Colonic mucosa (tissue), 4 donors: Measurements from ENCODE around the gene SLC24A3. TPM values are rescaled to one million over a fixed set of nuclear protein-coding genes. Genes with fewer than 3 reads are reported as not detected.

Experiments
- DNase-seq: peaks from one replicate; pipeline ENCODE4 v3.0.0-alpha.2; 2020
- H3K27ac ChIP-seq: fragments of 200-600 bp; one replicate; pipeline ENCODE4 v1.8.0; 2021
- H3K27me3 ChIP-seq: fragments of 200-600 bp; one replicate; pipeline ENCODE4 v1.8.0; 2021
- H3K36me3 ChIP-seq: fragments of 200-600 bp; one replicate; pipeline ENCODE4 v1.8.0; 2021
- H3K4me1 ChIP-seq: fragments of 200-600 bp; one replicate; pipeline ENCODE4 v1.8.0; 2021; ENCODE audit warnings: mild to moderate bottlenecking
- H3K4me3 ChIP-seq: fragments of 200-600 bp; one replicate; pipeline ENCODE4 v1.8.0; 2021
- H3K9ac ChIP-seq, 2 donors: one replicate each; pipeline ENCODE4 v1.7.0; 2013; ENCODE audit warnings: control low read depth in 2 of 2, low read depth in 2 of 2, low read length in 2 of 2
- H3K9me3 ChIP-seq: fragments of 200-600 bp; one replicate; pipeline ENCODE4 v1.8.0; 2021
- CTCF ChIP-seq: fragments of 200-600 bp; IDR thresholded peaks from one replicate; pipeline ENCODE4 v1.8.0; 2022; ENCODE audit warnings: antibody characterized with exemption, mild to moderate bottlenecking
- intact Hi-C: fragments of 100-400 bp; cut with DNase I; formaldehyde crosslinking; loops from one replicate; pipeline ENCODE4 v1.14.1; 2022
- total RNA-seq, 2 donors: library from RNA; stranded (reverse); fragmentation: NEBNext Ultra II Directional in 1 of 2; extraction: Animal tissue kit (Norgen Biotek cat#: 25700) in 1 of 2; gene quantifications; one replicate each; pipeline ENCODE4 v1.2.1, GENCODE V29; 2021
- donor health status: healthy.
- donor health status: DM: no; HTN: no; CAD: no.
- donor health status: DM: no; HTN: no; CAD: no.

The SLC24A3 gene
- total RNA-seq, 2 donors from 2014 or later, result 3.6 to 6.6 TPM

- no peak for TF ChIP-seq CTCF
- no peaks in the 10 kb centered on the region for H3K27me3 ChIP-seq
- no peak overlapping the region for H3K4me3 ChIP-seq
- no peaks in the 10 kb centered on the region for H3K9me3 ChIP-seq
- H3K9ac ChIP-seq, result no peak overlapping the region
- no peaks in the 10 kb centered on the region for H3K36me3 ChIP-seq
- no peak overlapping the region for H3K27ac ChIP-seq
- intact Hi-C loops, result no loop called here
- DNase-seq, result no peak
- H3K4me1 ChIP-seq, result no peaks in the 10 kb centered on the region
Measured at GRCh38 chr20:19435821-19436220, 223.4 kb downstream of the SLC24A3 start.

GRCh38 chr20:19438488-19438887 lies 226.0 kb downstream of the SLC24A3 start:
- intact Hi-C loops, result no loop called here
- no peaks in the 10 kb centered on the region for H3K27me3 ChIP-seq
- H3K9ac ChIP-seq, result no peak overlapping the region
- no peak for DNase-seq
- H3K36me3 ChIP-seq, result no peaks in the 10 kb centered on the region
- no peak for TF ChIP-seq CTCF
- no peak overlapping the region for H3K27ac ChIP-seq
- no peaks in the 10 kb centered on the region for H3K4me1 ChIP-seq
- no peaks in the 10 kb centered on the region for H3K9me3 ChIP-seq
- H3K4me3 ChIP-seq, result no peak overlapping the region

- no peak overlapping the region for H3K4me3 ChIP-seq
- H3K9ac ChIP-seq, result no peak overlapping the region
- no peaks in the 10 kb centered on the region for H3K4me1 ChIP-seq
- no peak overlapping the region for H3K27ac ChIP-seq
- TF ChIP-seq CTCF, result no peak
- H3K36me3 ChIP-seq, result no peaks in the 10 kb centered on the region
- H3K9me3 ChIP-seq, result no peaks in the 10 kb centered on the region
- no peaks in the 10 kb centered on the region for H3K27me3 ChIP-seq
- intact Hi-C loops, result no loop called here
- no peak for DNase-seq
Measured at GRCh38 chr20:19440660-19441527, 228.5 kb downstream of the SLC24A3 start.

GRCh38 chr20:19446246-19446645 lies 233.8 kb downstream of the SLC24A3 start:
- DNase-seq, result no peak
- H3K4me3 ChIP-seq, result no peak overlapping the region
- no peak for TF ChIP-seq CTCF
- no peak overlapping the region for H3K9ac ChIP-seq
- intact Hi-C loops, result no loop called here
- H3K9me3 ChIP-seq, result no peaks in the 10 kb centered on the region
- H3K4me1 ChIP-seq, result no peaks in the 10 kb centered on the region
- H3K27me3 ChIP-seq, result no peaks in the 10 kb centered on the region
- no peak overlapping the region for H3K27ac ChIP-seq
- no peaks in the 10 kb centered on the region for H3K36me3 ChIP-seq

GRCh38 chr20:19448632-19449031 lies 236.2 kb downstream of the SLC24A3 start:
- Histone ChIP-seq H3K27ac (no peak overlapping the region), H3K9ac (no peak overlapping the region), H3K9me3 (no peaks in the 10 kb centered on the region), H3K36me3 (no peaks in the 10 kb centered on the region), H3K27me3 (no peaks in the 10 kb centered on the region), H3K4me1 (no peaks in the 10 kb centered on the region), H3K4me3 (no peak overlapping the region)
- intact Hi-C loops, result no loop called here
- TF ChIP-seq CTCF, result no peak
- DNase-seq, result no peak
